ENCODE data around the gene NOXO1. TPM values are rescaled to one million over a fixed set of nuclear protein-coding genes. Genes with fewer than 3 reads are reported as not detected.

The NOXO1 gene
- polyA plus RNA-seq, 1 donor from 2014 or later, result 8.5 TPM

GRCh38 chr16:1998852-1999801 is 17.9 kb upstream of the NOXO1 start:
- no peaks in the 10 kb centered on the region for H3K27me3 ChIP-seq (ENCODE audit: insufficient read depth, low read depth, low read length)
- H3K27ac ChIP-seq (ENCODE audit: low read length), result no peak overlapping the region
- H3K9ac ChIP-seq (ENCODE audit: low read length), result no peak overlapping the region
- no peaks in the 10 kb centered on the region for H3K36me3 ChIP-seq (ENCODE audit: insufficient read depth, low read length)
- no peak overlapping the region for H3K4me2 ChIP-seq (ENCODE audit: low read length)
- no peaks in the 10 kb centered on the region for H3K9me2 ChIP-seq (ENCODE audit: insufficient read depth, low read length)
- no peak overlapping the region for H3K4me3 ChIP-seq (ENCODE audit: low read length)
- H2AFZ ChIP-seq (ENCODE audit: low read depth, low read length), result no peak overlapping the region
- TF ChIP-seq MXI1 (conservative IDR thresholded peaks at IDR 0.05; ENCODE audit: poor library complexity, severe bottlenecking) (no peak), CTCF (IDR thresholded peaks at IDR 0.05; ENCODE audit: poor library complexity, severe bottlenecking) (no peak), TAF1 (IDR thresholded peaks at IDR 0.05; ENCODE audit: low read depth) (no peak), REST (IDR thresholded peaks at IDR 0.05; ENCODE audit: borderline replicate concordance) (no peak), EZH2 (IDR thresholded peaks at IDR 0.05; ENCODE audit: borderline replicate concordance, insufficient read depth, low read length, poor library complexity, severe bottlenecking) (no peak), POLR2AphosphoS5 (IDR thresholded peaks at IDR 0.05) (no peak), RAD21 (conservative IDR thresholded peaks at IDR 0.05) (no peak)
- H3F3A ChIP-seq (ENCODE audit: insufficient read depth, low read length, poor library complexity, severe bottlenecking), result no peaks in the 10 kb centered on the region
- no peaks in the 10 kb centered on the region for H4K20me1 ChIP-seq (ENCODE audit: insufficient read depth)
- H3K79me2 ChIP-seq (replicated peaks; ENCODE audit: insufficient read depth, low read length), result no peaks in the 10 kb centered on the region
- no peaks in the 10 kb centered on the region for H3K9me3 ChIP-seq (ENCODE audit: low read length)

GRCh38 chr16:1998360-1998835 is 17.1 kb upstream of the NOXO1 start:
- Histone ChIP-seq H3K4me3 (ENCODE audit: low read length) (no peak overlapping the region), H3K27me3 (ENCODE audit: insufficient read depth, low read depth, low read length) (no peaks in the 10 kb centered on the region), H4K20me1 (ENCODE audit: insufficient read depth) (no peaks in the 10 kb centered on the region), H3K9me2 (ENCODE audit: insufficient read depth, low read length) (no peaks in the 10 kb centered on the region), H2AFZ (ENCODE audit: low read depth, low read length) (no peak overlapping the region), H3K79me2 (replicated peaks; ENCODE audit: insufficient read depth, low read length) (no peaks in the 10 kb centered on the region), H3K27ac (ENCODE audit: low read length) (no peak overlapping the region), H3F3A (ENCODE audit: insufficient read depth, low read length, poor library complexity, severe bottlenecking) (no peaks in the 10 kb centered on the region), H3K9ac (ENCODE audit: low read length) (no peak overlapping the region), H3K9me3 (ENCODE audit: low read length) (no peaks in the 10 kb centered on the region), H3K4me2 (ENCODE audit: low read length) (no peak overlapping the region), H3K36me3 (ENCODE audit: insufficient read depth, low read length) (no peaks in the 10 kb centered on the region)
- TF ChIP-seq CTCF (IDR thresholded peaks at IDR 0.05; ENCODE audit: poor library complexity, severe bottlenecking) (no peak), RAD21 (conservative IDR thresholded peaks at IDR 0.05) (no peak), EP300 (conservative IDR thresholded peaks at IDR 0.05; ENCODE audit: poor library complexity, severe bottlenecking) (no peak), MXI1 (conservative IDR thresholded peaks at IDR 0.05; ENCODE audit: poor library complexity, severe bottlenecking) (no peak), POLR2AphosphoS5 (IDR thresholded peaks at IDR 0.05) (no peak), TAF1 (IDR thresholded peaks at IDR 0.05; ENCODE audit: low read depth) (no peak), REST (IDR thresholded peaks at IDR 0.05; ENCODE audit: borderline replicate concordance) (no peak), EZH2 (IDR thresholded peaks at IDR 0.05; ENCODE audit: borderline replicate concordance, insufficient read depth, low read length, poor library complexity, severe bottlenecking) (no peak), SMC3 (conservative IDR thresholded peaks at IDR 0.05; ENCODE audit: poor library complexity) (no peak)

Measured in neural cell (in vitro differentiated cells).